Upper lobe of left lung (tissue), 6 donors: ENCODE results near the gene HS3ST2. TPM values are rescaled to one million over a fixed set of nuclear protein-coding genes. Genes with fewer than 3 reads are reported as not detected.

Experiments
- ATAC-seq, 2 donors: fragments of 200-7000 bp; cut with Tn5 transposase; one replicate each; pipeline ENCODE4 v1.9.1; 2022; ENCODE audit warnings: mild to moderate bottlenecking in 2 of 2, moderate library complexity in 2 of 2; ENCODE audit not compliant: low FRiP score in 2 of 2
- DNase-seq, 2 donors: peaks; one replicate each; pipeline ENCODE4 v3.0.0-alpha.2; 2019 to 2020
- H3K27ac ChIP-seq, 4 donors: fragments of 200-600 bp; sonication (generic); one replicate each; pipeline ENCODE4 v1.5.1; 2016 to 2019
- H3K27me3 ChIP-seq, 4 donors: fragments of 200-600 bp; sonication (generic); one replicate each; pipeline ENCODE4 v1.5.1; 2017 to 2019
- H3K36me3 ChIP-seq, 4 donors: fragments of 200-600 bp; sonication (generic); one replicate each; pipeline ENCODE4 v1.5.1; 2016 to 2019
- H3K4me1 ChIP-seq, 4 donors: fragments of 200-600 bp; sonication (generic); one replicate each; pipeline ENCODE4 v1.5.1; 2018 to 2019
- H3K4me3 ChIP-seq, 4 donors: fragments of 200-600 bp; sonication (generic); one replicate each; pipeline ENCODE4 v1.5.1; 2017 to 2019; ENCODE audit warnings: mild to moderate bottlenecking in 2 of 4, moderate library complexity in 1 of 4
- H3K9me3 ChIP-seq, 4 donors: fragments of 200-600 bp; sonication (generic); one replicate each; pipeline ENCODE4 v1.5.1; 2018 to 2019
- CTCF ChIP-seq, 6 experiments: fragments of 450-650 bp in 4 of 6; fragments of 200-600 bp in 2 of 6; sonication (generic) in 2 of 6; IDR thresholded peaks; one replicate each; pipeline ENCODE4 v1.5.1; 2016 to 2019; ENCODE audit warnings: antibody characterized with exemption in 6 of 6
- EP300 ChIP-seq, 4 donors: sonication (generic); formaldehyde crosslinking; IDR thresholded peaks; one replicate each; pipeline ENCODE4 v1.5.1; 2017; ENCODE audit warnings: antibody characterized with exemption in 4 of 4, control low read depth in 2 of 4
- POLR2A ChIP-seq, 4 donors: fragments of 450-650 bp; IDR thresholded peaks; one replicate each; pipeline ENCODE4 v1.5.1; 2016 to 2017; ENCODE audit warnings: antibody characterized with exemption in 4 of 4, mild to moderate bottlenecking in 2 of 4
- POLR2AphosphoS5 ChIP-seq, 2 donors: sonication (generic); formaldehyde crosslinking; IDR thresholded peaks; one replicate each; pipeline ENCODE4 v1.5.1; 2017; ENCODE audit warnings: antibody characterized with exemption in 2 of 2
- WGBS, 2 donors: methylation state at CpG; one replicate each; pipeline ENCODE4 v1.1.5; 2017 to 2018; 5-methylcytosine and 5-hydroxymethylcytosine counted together
- total RNA-seq, 6 donors: library from RNA; depleted of rRNA in 4 of 6; stranded (reverse); fragments of >200 nt in 4 of 6; gene quantifications; one replicate each; pipeline versions ENCODE4 v1.1.0 to v1.2.1, GENCODE V29; 2016 to 2021
- donor health status: DM: no; HTN: no; CAD: no; lungs with moderate emphysema.
- donor health status: DM: no; HTN: yes; CAD: no; lungs with severe emphysema.

HS3ST2 gene
- total RNA-seq, 6 donors from 2014 or later = 2.8 to 18.9 (median 5.6) TPM

- no peaks in the 10 kb centered on the region for H3K36me3 ChIP-seq
- TF ChIP-seq EP300 (IDR thresholded peaks at IDR 0.05) = no peak
- no peak for TF ChIP-seq CTCF (IDR thresholded peaks at IDR 0.05)
- no peak for TF ChIP-seq POLR2AphosphoS5 (IDR thresholded peaks at IDR 0.05)
- TF ChIP-seq POLR2A (IDR thresholded peaks at IDR 0.05) = no peak
- H3K27ac ChIP-seq = no peak overlapping the region
- H3K27me3 ChIP-seq = no peaks in the 10 kb centered on the region
- 95 to 96% methylated on average over 2 of the region's 2 CpGs for WGBS, 2 donors
- no peak overlapping the region for H3K4me3 ChIP-seq
- no peak for DNase-seq
- H3K9me3 ChIP-seq = no peaks in the 10 kb centered on the region
- no peak for ATAC-seq
- no peaks in the 10 kb centered on the region for H3K4me1 ChIP-seq
Observed at GRCh38 chr16:22849517-22849916, 35.6 kb downstream of the HS3ST2 start.

- TF ChIP-seq POLR2AphosphoS5 (IDR thresholded peaks at IDR 0.05) (no peak), POLR2A (IDR thresholded peaks at IDR 0.05) (no peak), CTCF (IDR thresholded peaks at IDR 0.05) (no peak), EP300 (IDR thresholded peaks at IDR 0.05) (no peak)
- Histone ChIP-seq H3K27me3 (no peaks in the 10 kb centered on the region), H3K4me3 (no peak overlapping the region), H3K9me3 (no peaks in the 10 kb centered on the region), H3K27ac (no peak overlapping the region), H3K36me3 (no peaks in the 10 kb centered on the region), H3K4me1 (no peaks in the 10 kb centered on the region)
- 44 to 49% methylated on average over 2 of the region's 2 CpGs for WGBS, 2 donors
- DNase-seq = no peak
- ATAC-seq = no peak
Observed at GRCh38 chr16:22855231-22855630, 41.3 kb downstream of the HS3ST2 start.

- no peak for DNase-seq
- Histone ChIP-seq H3K9me3 (no peaks in the 10 kb centered on the region), H3K27me3 (no peaks in the 10 kb centered on the region), H3K4me1 (no peaks in the 10 kb centered on the region), H3K4me3 (no peak overlapping the region), H3K27ac (no peak overlapping the region), H3K36me3 (no peaks in the 10 kb centered on the region)
- TF ChIP-seq POLR2A (IDR thresholded peaks at IDR 0.05) (no peak), EP300 (IDR thresholded peaks at IDR 0.05) (no peak), CTCF (IDR thresholded peaks at IDR 0.05) (no peak), POLR2AphosphoS5 (IDR thresholded peaks at IDR 0.05) (no peak)
- no peak for ATAC-seq
- 76 to 79% methylated on average over 12 of the region's 12 CpGs for whole genome bisulfite sequencing, 2 donors
Observed at GRCh38 chr16:22857296-22858025, 43.5 kb downstream of the HS3ST2 start.

GRCh38 chr16:22859925-22860324, 46.0 kb downstream of the HS3ST2 start:
- no peak overlapping the region for H3K27ac ChIP-seq
- no peak for TF ChIP-seq POLR2A (IDR thresholded peaks at IDR 0.05)
- no peak for TF ChIP-seq CTCF (IDR thresholded peaks at IDR 0.05)
- TF ChIP-seq EP300 (IDR thresholded peaks at IDR 0.05) = no peak
- no peak for TF ChIP-seq POLR2AphosphoS5 (IDR thresholded peaks at IDR 0.05)
- H3K4me1 ChIP-seq = no peaks in the 10 kb centered on the region
- no peak for DNase-seq
- no peaks in the 10 kb centered on the region for H3K9me3 ChIP-seq
- no peaks in the 10 kb centered on the region for H3K36me3 ChIP-seq
- no peak for ATAC-seq
- H3K4me3 ChIP-seq = no peak overlapping the region
- no peaks in the 10 kb centered on the region for H3K27me3 ChIP-seq
- WGBS, 2 donors = 79 to 85% methylated on average over 4 of the region's 4 CpGs

- Histone ChIP-seq H3K27ac (no peak overlapping the region), H3K27me3 (no peaks in the 10 kb centered on the region), H3K9me3 (no peaks in the 10 kb centered on the region), H3K4me1 (no peaks in the 10 kb centered on the region), H3K36me3 (no peaks in the 10 kb centered on the region), H3K4me3 (no peak overlapping the region)
- 59 to 64% methylated on average over 3 of the region's 3 CpGs for WGBS, 2 donors
- TF ChIP-seq EP300 (IDR thresholded peaks at IDR 0.05) (no peak), CTCF (IDR thresholded peaks at IDR 0.05) (no peak), POLR2AphosphoS5 (IDR thresholded peaks at IDR 0.05) (no peak), POLR2A (IDR thresholded peaks at IDR 0.05) (no peak)
- ATAC-seq = peak; percentile 49 to 69
- peak in 1 of 2 donors; percentile 27 for DNase-seq
Observed at GRCh38 chr16:22861580-22861979, 47.6 kb downstream of the HS3ST2 start.
